HepG2 (cell line): ENCODE measurements around the gene ACVR1B. TPM values are rescaled to one million over a fixed set of nuclear protein-coding genes. Genes with fewer than 3 reads are reported as not detected.

Experiments used
- ATAC-seq: fragments of 200-7000 bp; cut with Tn5 transposase; 3 replicates; pipeline ENCODE4 v1.9.1; 2020; ENCODE audit warnings: mild to moderate bottlenecking, moderate library complexity
- BruUV-seq: library from RNA; stranded (reverse); fragments of 400-500 nt; replicated peaks from 2 replicates; lab custom pipeline; 2021; lab: Mats Ljungman, UMichigan
- CTCF ChIA-PET: fragments of 300-600 bp; formaldehyde crosslinking; extraction: SDS; loops from one replicate; lab custom pipeline; 2021; ENCODE audit warnings: low total read pairs, inconsistent platforms, low intra/inter-chr PET ratio; lab: Yijun Ruan, JAX
- POLR2A ChIA-PET: fragments of 350-600 bp; sonication (Branson Sonifier 250); formaldehyde crosslinking; loops from one replicate; lab custom pipeline; 2020; ENCODE audit warnings: antibody characterized with exemption, inconsistent platforms; lab: Yijun Ruan, JAX
- DNase-seq: peaks from one replicate; pipeline ENCODE4 v3.0.0-alpha.2; 2015; ENCODE audit warnings: low spot score
- FAIRE-seq: peaks from 3 replicates; lab custom pipeline; 2011; peaks lifted over from hg19 to GRCh38; lab: Jason Lieb, UNC
- H2AFZ ChIP-seq: one replicate; pipeline ENCODE4 v1.6.1; 2011; ENCODE audit warnings: low read length, inconsistent platforms
- H3K27ac ChIP-seq: fragments of 300-600 bp; 3 replicates; pipeline ENCODE4 v1.8.0; 2011; ENCODE audit warnings: mixed run types, mild to moderate bottlenecking, mixed read lengths, low read length, inconsistent platforms; ENCODE audit not compliant: insufficient read depth; ENCODE audit errors: extremely low read length
- H3K27me3 ChIP-seq, 2 experiments: fragments of 200-600 bp in 1 of 2; 2 replicates in 1 of 2; 3 replicates in 1 of 2; pipeline versions ENCODE4 v1.6.0 to v1.8.0; 2011; ENCODE audit warnings: low read length in 2 of 2, mild to moderate bottlenecking in 2 of 2, moderate library complexity in 2 of 2, inconsistent platforms in 1 of 2; ENCODE audit not compliant: insufficient read depth in 2 of 2, control insufficient read depth in 1 of 2
- H3K36me3 ChIP-seq, 2 experiments: fragments of 200-600 bp in 1 of 2; replicated peaks in 1 of 2; 2 replicates in 1 of 2; 3 replicates in 1 of 2; pipeline versions ENCODE4 v1.5.1 to v1.8.0; 2011; ENCODE audit warnings: low read length in 2 of 2, inconsistent platforms in 1 of 2; ENCODE audit not compliant: insufficient read depth in 2 of 2, control insufficient read depth in 1 of 2
- H3K4me1 ChIP-seq: 2 replicates; pipeline ENCODE4 v1.5.1; 2012; ENCODE audit warnings: low read length, inconsistent platforms; ENCODE audit not compliant: insufficient read depth
- H3K4me2 ChIP-seq: 2 replicates; pipeline ENCODE4 v1.6.0; 2011; ENCODE audit warnings: low read depth, low read length, inconsistent platforms
- H3K4me3 ChIP-seq, 3 experiments: fragments of 200-600 bp in 1 of 3; sonication (generic), shearing (Covaris generic) in 1 of 3; replicated peaks in 1 of 3; 2 replicates each; pipeline ENCODE4 v1.5.1; 2011 to 2016; ENCODE audit warnings: low read length in 3 of 3, inconsistent platforms in 2 of 3, low read depth in 2 of 3, mild to moderate bottlenecking in 2 of 3, control low read depth in 1 of 3, mixed read lengths in 1 of 3; ENCODE audit not compliant: insufficient read depth in 1 of 3
- H3K79me2 ChIP-seq: one replicate; pipeline ENCODE4 v1.6.1; 2011; ENCODE audit warnings: low read length, inconsistent platforms; ENCODE audit not compliant: insufficient read depth
- H3K9ac ChIP-seq: 2 replicates; pipeline ENCODE4 v1.6.0; 2011; ENCODE audit warnings: mild to moderate bottlenecking, low read depth, low read length, inconsistent platforms; ENCODE audit not compliant: insufficient read depth
- H3K9me3 ChIP-seq: 2 replicates; pipeline ENCODE4 v1.5.1; 2012; ENCODE audit warnings: mild to moderate bottlenecking, low read length
- H4K20me1 ChIP-seq: 2 replicates; pipeline ENCODE4 v1.6.0; 2011; ENCODE audit warnings: inconsistent platforms, mild to moderate bottlenecking, low read length, moderate library complexity; ENCODE audit not compliant: insufficient read depth
- CTCF ChIP-seq: sonication (generic); formaldehyde crosslinking; IDR thresholded peaks from 2 replicates; pipeline ENCODE4 v1.5.0; 2020; ENCODE audit warnings: mild to moderate bottlenecking, missing genetic modification reagents, moderate library complexity
- MIER2 ChIP-seq: IDR thresholded peaks from 2 replicates; pipeline ENCODE4 v1.6.1; 2016; ENCODE audit warnings: missing biosample characterization, missing genetic modification reagents
- WGBS: methylation state at CpG from one replicate; pipeline ENCODE4 v1.1.6; 2017; ENCODE audit warnings: low lambda C conversion rate; 5-methylcytosine and 5-hydroxymethylcytosine counted together
- in situ Hi-C: cut with HindIII; loops from 2 replicates; pipeline ENCODE4 v1.10.0; 2017; ENCODE audit warnings: low pct_unique_long_range_greater_than_20kb; ENCODE audit not compliant: extremely low pct_ligation_motif_present
- intact Hi-C: fragments of 100-400 bp; cut with micrococcal nuclease; formaldehyde crosslinking; loops from one replicate; pipeline ENCODE4 v1.10.0; 2022; ENCODE audit not compliant: unreplicated experiment
- polyA plus RNA-seq, 8 experiments: library from polyadenylated mRNA; depleted of rRNA in 3 of 8; stranded (reverse) in 7 of 8; unstranded in 1 of 8; fragments of >200 nt; fragmentation: Illumina TruSeq in 4 of 8; extraction: Trizol in 4 of 8; gene quantifications; 2 replicates each; pipeline versions ENCODE4 v1.2.1 to v1.2.3, GENCODE V29; 2011 to 2016; ENCODE audit warnings: low read depth in 4 of 8, missing spikeins in 1 of 8, mixed read lengths in 1 of 8; ENCODE audit not compliant: insufficient read depth in 1 of 8
- total RNA-seq, 5 experiments: library from RNA; depleted of rRNA; stranded (reverse); fragments of >200 nt; fragmentation: Illumina TruSeq; extraction: Trizol; gene quantifications; 2 replicates each; pipeline ENCODE4 v1.2.3, GENCODE V29; 2016; ENCODE audit warnings: low read depth in 1 of 5

The ACVR1B gene
- total and polyA plus RNA-seq, 2 of the 13 experiments (the other 11 are each of a cell fraction or from before 2014, with no cell fraction given): 8.9 to 12.1 TPM

DNA sequence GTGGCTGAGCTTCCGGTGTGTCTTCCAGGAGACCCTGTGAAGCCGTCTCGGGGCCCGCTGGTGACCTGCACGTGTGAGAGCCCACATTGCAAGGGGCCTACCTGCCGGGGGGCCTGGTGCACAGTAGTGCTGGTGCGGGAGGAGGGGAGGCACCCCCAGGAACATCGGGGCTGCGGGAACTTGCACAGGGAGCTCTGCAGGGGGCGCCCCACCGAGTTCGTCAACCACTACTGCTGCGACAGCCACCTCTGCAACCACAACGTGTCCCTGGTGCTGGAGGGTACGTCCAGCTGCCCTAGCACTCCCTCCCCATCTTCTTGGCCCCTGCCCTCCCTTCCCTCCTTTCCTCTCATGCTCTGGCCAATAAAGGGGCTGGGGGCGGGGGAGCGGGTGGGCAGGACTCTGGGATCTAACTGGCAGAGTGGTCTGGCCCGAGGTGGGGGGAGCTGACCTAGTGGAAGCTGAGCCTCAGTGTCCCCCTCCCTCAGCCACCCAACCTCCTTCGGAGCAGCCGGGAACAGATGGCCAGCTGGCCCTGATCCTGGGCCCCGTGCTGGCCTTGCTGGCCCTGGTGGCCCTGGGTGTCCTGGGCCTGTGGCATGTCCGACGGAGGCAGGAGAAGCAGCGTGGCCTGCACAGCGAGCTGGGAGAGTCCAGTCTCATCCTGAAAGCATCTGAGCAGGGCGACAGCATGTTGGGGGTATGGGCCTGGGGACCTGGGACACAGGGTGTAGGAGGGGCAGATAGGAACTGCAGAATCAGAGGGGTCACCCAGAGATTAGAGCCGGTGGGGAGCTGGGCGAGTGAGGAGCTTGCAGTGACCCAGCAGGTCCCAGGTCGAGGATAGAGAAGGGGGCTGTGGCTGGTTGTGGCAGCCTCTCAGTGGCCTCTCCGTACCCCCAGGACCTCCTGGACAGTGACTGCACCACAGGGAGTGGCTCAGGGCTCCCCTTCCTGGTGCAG is 38.1 kb upstream of the ACVR1B start:
- intact Hi-C loops: no loop called here

More for the DNA sequence above, 38.1 kb upstream of the ACVR1B start:
- peak; percentile 24 for ATAC-seq
- POLR2A ChIA-PET: no interaction called here
- TF ChIP-seq MIER2 (no peak), CTCF (CRISPR knock-in tag) (peak; percentile 30; the same call in 1 of the 2 replicates)
- Histone ChIP-seq H3K4me1 (0 out of 2 replicates have a peak, but pooled peaks cover 17% of the 10 kb centered on the region), H3K4me3 (no peak overlapping the region), H3K79me2 (no peaks in the 10 kb centered on the region), H3K27me3 (peaks cover 2 to 50% of the 10 kb centered on the region in 2 experiments; a peak in 3 of 5 replicates), H3K27ac (no peak overlapping the region), H3K9ac (no peak overlapping the region), H4K20me1 (no peaks in the 10 kb centered on the region), H3K36me3 (no peaks in the 10 kb centered on the region), H3K4me2 (no peak overlapping the region), H3K9me3 (no peaks in the 10 kb centered on the region), H2AFZ (no peak overlapping the region)
- no TSS peak for BruUV-seq
- in situ Hi-C loops: no loop called here
- CTCF ChIA-PET: no interaction called here
- FAIRE-seq: no peak
- WGBS: 43% methylated on average over 17 of the region's 30 CpGs
- DNase-seq: no peak
